ENCODE measurements around the gene PPM1A.

GRCh38 chr14:60248697-60249318, at the start of gene PPM1A:
- TF ChIP-seq CTCF (IDR thresholded peaks at IDR 0.05; ENCODE audit: control extremely low read depth in 1 of 3, insufficient read depth in 1 of 3, low read depth in 1 of 3, low read length in 3 of 3) (0 out of 4 replicates have a peak, but pooled peaks of 1 of the 3 experiments have one; percentile 2), GABPA (IDR thresholded peaks at IDR 0.05; ENCODE audit: borderline replicate concordance, insufficient read depth, low read length) (no peak), ZNF274 (IDR thresholded peaks at IDR 0.05; ENCODE audit: borderline replicate concordance, extremely low read depth, low read length) (no peak), POLR2A (IDR thresholded peaks at IDR 0.05; ENCODE audit: control extremely low read depth in 1 of 2, low read depth in 2 of 2, low read length in 2 of 2) (peak; percentile 93 to 98), EZH2 (IDR thresholded peaks at IDR 0.05; ENCODE audit: low read depth, low read length, severe bottlenecking) (no peak), PHF8 (conservative IDR thresholded peaks at IDR 0.05; ENCODE audit: low read depth, low read length) (peak; percentile 93), HDAC6 (IDR thresholded peaks at IDR 0.05; ENCODE audit: low read depth, low read length) (no peak), YY1 (IDR thresholded peaks at IDR 0.05; ENCODE audit: low read depth, low read length) (0 out of 2 replicates have a peak, but pooled peaks have one; percentile 8), JUND (IDR thresholded peaks at IDR 0.05; ENCODE audit: low read length) (peak; percentile 98)

All from H1 (cell line).